Karpas-422 (cell line): Measurements from ENCODE around the gene CC2D1A. TPM values are rescaled to one million over a fixed set of nuclear protein-coding genes. Genes with fewer than 3 reads are reported as not detected.

Experiments
- small RNA-seq: library from RNA; depleted of rRNA; stranded (forward); fragments of <200 nt; gene quantifications from one replicate; pipeline ENCODE3, GENCODE V24; 2014
- total RNA-seq: library from RNA; depleted of rRNA; stranded (reverse); fragments of >200 nt; shearing (Covaris generic); gene quantifications from 2 replicates; pipeline ENCODE4 v1.2.3, GENCODE V29; 2014; ENCODE audit warnings: low replicate concordance; rRNA removed

Gene CC2D1A
- total RNA-seq, 1 experiment from 2014 or later: 9.9 TPM

Small RNAs within 50 kb of the gene (small RNA-seq; reads per million reads assigned to genes)
- 0.47 reads per million, percentile 8 among the genes with 10 or more reads in this experiment for gene MIR181C
- gene MIR181D: 0.20 reads per million

Other genes with a start within 250 kb of the CC2D1A start
- gene MRI1, start 141.7 kb upstream of the CC2D1A start, total RNA-seq: 33.4 and 78.9 TPM in 2 replicates
- 117 and 158 TPM in 2 replicates for gene C19orf53, start 131.7 kb upstream of the CC2D1A start, total RNA-seq
- gene ZSWIM4, start 110.8 kb upstream of the CC2D1A start, total RNA-seq: 6.8 and 7.3 TPM in 2 replicates
- not detected in 2 replicates for gene NANOS3, start 29.1 kb upstream of the CC2D1A start, total RNA-seq
- gene BRME1, start 84 bp upstream of the CC2D1A start, total RNA-seq: 0.47 TPM in 1 of 2 replicates, not detected in the other
- not detected in 2 replicates for gene PODNL1, start 32.2 kb downstream of the CC2D1A start, total RNA-seq
- 15.1 and 41.4 TPM in 2 replicates for gene DCAF15, start 46.3 kb downstream of the CC2D1A start, total RNA-seq
- 1.2 and 2.3 TPM in 2 replicates for gene RFX1, start 100.1 kb downstream of the CC2D1A start, total RNA-seq
- not detected in 2 replicates for gene RLN3, start 121.9 kb downstream of the CC2D1A start, total RNA-seq
- gene IL27RA, start 125.6 kb downstream of the CC2D1A start, total RNA-seq: 0.67 and 1.9 TPM in 2 replicates
- gene PALM3, start 155.9 kb downstream of the CC2D1A start, total RNA-seq: not detected in 2 replicates
- 0.71 and 4.2 TPM in 2 replicates for gene MISP3, start 166.6 kb downstream of the CC2D1A start, total RNA-seq
- 0.37 and 2.8 TPM in 2 replicates for gene C19orf67, start 179.6 kb downstream of the CC2D1A start, total RNA-seq
- 31.8 and 81.5 TPM in 2 replicates for gene SAMD1, start 184.6 kb downstream of the CC2D1A start, total RNA-seq
- gene PRKACA, start 211.6 kb downstream of the CC2D1A start, total RNA-seq: 24.0 and 26.5 TPM in 2 replicates
- 27.1 and 34.9 TPM in 2 replicates for gene ASF1B, start 230.4 kb downstream of the CC2D1A start, total RNA-seq